Measurements from ENCODE around the gene SPECC1.

GRCh38 chr17:20264996-20265395 lies 255.8 kb downstream of the SPECC1 start:
- TF ChIP-seq POLR2A (IDR thresholded peaks at IDR 0.05): no peak
- TF ChIP-seq CTCF (IDR thresholded peaks at IDR 0.05): no peak

Data from adrenal gland (tissue), 5 donors.